Panc1 (cell line): ENCODE results near the gene ADAMTS1.

Source experiments
- POLR2AphosphoS5 ChIP-seq: IDR thresholded peaks from 2 replicates; pipeline ENCODE4 v1.6.1; 2012; ENCODE audit warnings: mild to moderate bottlenecking, low read depth, low read length, moderate library complexity
- TF ChIP-seq, protein P1 (sequence below): fragments of 450-650 bp; IDR thresholded peaks from 2 replicates; pipeline ENCODE4 v1.5.1; 2017; ENCODE audit warnings: mild to moderate bottlenecking
- TF ChIP-seq, protein P2 (sequence below), 2 experiments: IDR thresholded peaks; 2 replicates each; pipeline ENCODE4 v1.6.1; 2011 to 2012; ENCODE audit warnings: low read depth in 2 of 2, control low read depth in 1 of 2, low read length in 1 of 2, mild to moderate bottlenecking in 1 of 2, moderate library complexity in 1 of 2; ENCODE audit not compliant: insufficient read depth in 1 of 2

DNA sequence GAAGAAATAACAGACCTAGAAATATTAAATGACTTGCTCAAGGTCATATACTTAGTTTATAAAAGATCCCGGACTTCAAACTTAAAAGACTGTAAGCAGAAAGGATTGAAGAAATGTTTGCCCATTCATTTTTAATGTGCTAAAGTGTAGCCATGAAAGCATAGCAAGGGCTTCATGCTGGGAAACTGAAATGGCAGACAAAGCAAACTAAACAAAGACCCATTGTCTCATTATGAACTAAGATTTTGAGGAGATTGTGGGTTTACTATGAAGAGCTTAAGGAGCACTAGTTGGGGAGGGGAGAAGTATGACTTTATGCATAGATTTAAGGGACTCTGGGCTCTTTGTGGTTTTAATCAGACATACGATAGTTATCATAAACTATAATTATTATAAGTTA lies 26.3 kb downstream of the ADAMTS1 start:
- TF ChIP-seq, protein P1, sequence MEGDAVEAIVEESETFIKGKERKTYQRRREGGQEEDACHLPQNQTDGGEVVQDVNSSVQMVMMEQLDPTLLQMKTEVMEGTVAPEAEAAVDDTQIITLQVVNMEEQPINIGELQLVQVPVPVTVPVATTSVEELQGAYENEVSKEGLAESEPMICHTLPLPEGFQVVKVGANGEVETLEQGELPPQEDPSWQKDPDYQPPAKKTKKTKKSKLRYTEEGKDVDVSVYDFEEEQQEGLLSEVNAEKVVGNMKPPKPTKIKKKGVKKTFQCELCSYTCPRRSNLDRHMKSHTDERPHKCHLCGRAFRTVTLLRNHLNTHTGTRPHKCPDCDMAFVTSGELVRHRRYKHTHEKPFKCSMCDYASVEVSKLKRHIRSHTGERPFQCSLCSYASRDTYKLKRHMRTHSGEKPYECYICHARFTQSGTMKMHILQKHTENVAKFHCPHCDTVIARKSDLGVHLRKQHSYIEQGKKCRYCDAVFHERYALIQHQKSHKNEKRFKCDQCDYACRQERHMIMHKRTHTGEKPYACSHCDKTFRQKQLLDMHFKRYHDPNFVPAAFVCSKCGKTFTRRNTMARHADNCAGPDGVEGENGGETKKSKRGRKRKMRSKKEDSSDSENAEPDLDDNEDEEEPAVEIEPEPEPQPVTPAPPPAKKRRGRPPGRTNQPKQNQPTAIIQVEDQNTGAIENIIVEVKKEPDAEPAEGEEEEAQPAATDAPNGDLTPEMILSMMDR, result no peak
- no peak for TF ChIP-seq POLR2AphosphoS5
- TF ChIP-seq, protein P2, sequence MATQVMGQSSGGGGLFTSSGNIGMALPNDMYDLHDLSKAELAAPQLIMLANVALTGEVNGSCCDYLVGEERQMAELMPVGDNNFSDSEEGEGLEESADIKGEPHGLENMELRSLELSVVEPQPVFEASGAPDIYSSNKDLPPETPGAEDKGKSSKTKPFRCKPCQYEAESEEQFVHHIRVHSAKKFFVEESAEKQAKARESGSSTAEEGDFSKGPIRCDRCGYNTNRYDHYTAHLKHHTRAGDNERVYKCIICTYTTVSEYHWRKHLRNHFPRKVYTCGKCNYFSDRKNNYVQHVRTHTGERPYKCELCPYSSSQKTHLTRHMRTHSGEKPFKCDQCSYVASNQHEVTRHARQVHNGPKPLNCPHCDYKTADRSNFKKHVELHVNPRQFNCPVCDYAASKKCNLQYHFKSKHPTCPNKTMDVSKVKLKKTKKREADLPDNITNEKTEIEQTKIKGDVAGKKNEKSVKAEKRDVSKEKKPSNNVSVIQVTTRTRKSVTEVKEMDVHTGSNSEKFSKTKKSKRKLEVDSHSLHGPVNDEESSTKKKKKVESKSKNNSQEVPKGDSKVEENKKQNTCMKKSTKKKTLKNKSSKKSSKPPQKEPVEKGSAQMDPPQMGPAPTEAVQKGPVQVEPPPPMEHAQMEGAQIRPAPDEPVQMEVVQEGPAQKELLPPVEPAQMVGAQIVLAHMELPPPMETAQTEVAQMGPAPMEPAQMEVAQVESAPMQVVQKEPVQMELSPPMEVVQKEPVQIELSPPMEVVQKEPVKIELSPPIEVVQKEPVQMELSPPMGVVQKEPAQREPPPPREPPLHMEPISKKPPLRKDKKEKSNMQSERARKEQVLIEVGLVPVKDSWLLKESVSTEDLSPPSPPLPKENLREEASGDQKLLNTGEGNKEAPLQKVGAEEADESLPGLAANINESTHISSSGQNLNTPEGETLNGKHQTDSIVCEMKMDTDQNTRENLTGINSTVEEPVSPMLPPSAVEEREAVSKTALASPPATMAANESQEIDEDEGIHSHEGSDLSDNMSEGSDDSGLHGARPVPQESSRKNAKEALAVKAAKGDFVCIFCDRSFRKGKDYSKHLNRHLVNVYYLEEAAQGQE (IDR thresholded peaks at IDR 0.05; ENCODE audit: insufficient read depth in 1 of 2, low read depth in 2 of 2, low read length in 1 of 2), result no peak
